AG04450 (cell line): Measurements from ENCODE around the gene FHIT. TPM values are rescaled to one million over a fixed set of nuclear protein-coding genes. Genes with fewer than 3 reads are reported as not detected.

Experiments used
- CTCF ChIA-PET: fragments of 300-600, 350-600 bp; formaldehyde crosslinking; extraction: SDS; loops from one replicate; lab custom pipeline; 2022; ENCODE audit warnings: antibody characterized with exemption, inconsistent platforms; lab: Charles Lee
- POLR2A ChIA-PET: fragments of 350-600 bp; formaldehyde crosslinking; extraction: SDS; loops from one replicate; lab custom pipeline; 2021; ENCODE audit warnings: antibody characterized with exemption, inconsistent platforms; lab: Yijun Ruan, JAX
- DNase-seq: peaks from one replicate; pipeline ENCODE4 v3.0.0-alpha.2; 2011; ENCODE audit warnings: low read depth, low spot score
- H3K27ac ChIP-seq: one replicate; pipeline ENCODE4 v1.5.1; 2012; ENCODE audit warnings: low read depth, low read length, control low read depth
- H3K27me3 ChIP-seq: one replicate; pipeline ENCODE4 v1.6.0; 2012; ENCODE audit warnings: low read length; ENCODE audit not compliant: control insufficient read depth, insufficient read depth
- H3K4me3 ChIP-seq: 2 replicates; pipeline ENCODE4 v1.5.1; 2011; ENCODE audit warnings: mild to moderate bottlenecking, low read depth, low read length, control low read depth
- H3K9me3 ChIP-seq: 2 replicates; pipeline ENCODE4 v1.5.1; 2012; ENCODE audit warnings: low read length; ENCODE audit not compliant: control insufficient read depth, insufficient read depth
- CTCF ChIP-seq: IDR thresholded peaks from 2 replicates; pipeline ENCODE4 v1.5.1; 2011; ENCODE audit warnings: low read depth, low read length, control low read depth, inconsistent platforms
- polyA plus RNA-seq: library from polyadenylated mRNA; depleted of rRNA; stranded (reverse); fragments of >200 nt; gene quantifications from 2 replicates; pipeline ENCODE4 v1.2.3, GENCODE V29; 2011

The FHIT gene
- polyA plus RNA-seq, 1 experiment: 0.17 TPM

DNA sequence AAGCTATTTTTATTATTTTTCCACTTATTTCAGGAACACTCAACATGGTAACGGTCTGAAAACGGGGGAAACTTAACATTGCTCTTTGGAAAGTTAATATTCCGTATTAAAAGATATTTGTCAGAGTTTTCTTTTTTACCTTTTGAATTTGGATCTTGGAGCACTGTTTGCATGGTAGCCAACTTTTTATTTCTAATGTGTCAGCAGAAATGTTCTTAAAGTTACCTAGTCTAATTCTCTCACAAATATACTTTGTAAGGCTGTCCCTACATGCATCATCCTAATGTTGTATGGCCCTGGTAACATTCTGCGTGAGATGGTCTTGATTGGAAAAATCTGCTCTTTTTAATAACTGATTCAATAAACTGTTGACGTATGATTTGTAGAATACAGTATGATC lies 719.5 kb downstream of the FHIT start:
- ChIA-PET POLR2A (no interaction called here), CTCF (no interaction called here)
- Histone ChIP-seq H3K4me3 (no peak overlapping the region), H3K27me3 (no peaks in the 10 kb centered on the region), H3K9me3 (no peaks in the 10 kb centered on the region), H3K27ac (no peak overlapping the region)
- no peak for TF ChIP-seq CTCF
- DNase-seq: no peak

- POLR2A ChIA-PET: no interaction called here
- Histone ChIP-seq H3K9me3 (no peaks in the 10 kb centered on the region), H3K27ac (no peak overlapping the region), H3K27me3 (no peaks in the 10 kb centered on the region), H3K4me3 (no peak overlapping the region)
- TF ChIP-seq CTCF: no peak
- DNase-seq: no peak
- CTCF ChIA-PET: interaction anchor here (0.9 kb wide), 1 partner anchor 1869 kb away, joined by 3 read pairs; no protein-coding TSS in a partner anchor
Measured at GRCh38 chr3:60528651-60529050, 722.6 kb downstream of the FHIT start.

DNA sequence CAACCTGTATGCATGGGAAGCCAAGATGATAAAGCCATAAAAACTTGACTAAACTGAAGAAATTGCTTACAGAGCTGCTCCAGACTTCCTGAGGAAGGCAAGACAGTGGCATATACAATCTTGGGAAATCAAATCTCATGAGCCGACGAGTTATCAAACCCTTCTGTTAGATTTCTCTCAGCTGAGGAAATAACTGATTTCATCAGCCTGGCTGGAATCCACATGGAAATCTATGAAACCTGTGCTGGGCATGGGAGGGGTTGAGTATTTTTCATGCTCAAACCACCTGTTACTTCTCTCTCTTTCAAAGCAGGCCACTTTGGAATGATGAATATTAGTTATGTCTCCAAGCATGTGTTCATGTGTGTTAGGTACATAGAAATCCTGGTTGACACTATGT lies 727.7 kb downstream of the FHIT start:
- Histone ChIP-seq H3K27ac (no peak overlapping the region), H3K9me3 (no peaks in the 10 kb centered on the region), H3K4me3 (no peak overlapping the region), H3K27me3 (no peaks in the 10 kb centered on the region)
- ChIA-PET POLR2A (no interaction called here), CTCF (no interaction called here)
- no peak for DNase-seq
- no peak for TF ChIP-seq CTCF

DNA sequence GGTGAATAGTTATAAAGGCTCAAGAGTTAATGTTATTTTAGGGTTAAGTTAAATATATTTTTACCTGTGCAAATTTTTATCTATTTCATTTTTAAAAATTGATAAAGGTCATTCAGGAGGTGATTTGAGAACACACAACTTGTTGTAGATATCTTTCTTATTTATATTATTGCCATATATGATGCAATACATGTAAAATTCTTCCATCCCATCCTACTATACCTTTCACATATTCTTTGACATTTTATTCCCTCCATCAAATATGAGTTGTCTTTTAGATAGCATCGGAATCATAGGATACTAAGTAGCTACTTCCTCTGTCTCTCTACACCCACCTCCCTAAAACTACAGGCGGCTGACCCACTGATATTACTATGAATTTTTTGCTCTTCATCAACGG lies 734.1 kb downstream of the FHIT start:
- Histone ChIP-seq H3K27me3 (no peaks in the 10 kb centered on the region), H3K9me3 (no peaks in the 10 kb centered on the region), H3K27ac (no peak overlapping the region), H3K4me3 (no peak overlapping the region)
- TF ChIP-seq CTCF: no peak
- ChIA-PET POLR2A (no interaction called here), CTCF (interaction anchor here (0.6 kb wide), 1 partner anchor 402 kb away, joined by 3 read pairs; no protein-coding TSS in a partner anchor)
- DNase-seq: no peak

GRCh38 chr3:60514866-60515265 lies 736.4 kb downstream of the FHIT start:
- Histone ChIP-seq H3K27ac (no peak overlapping the region), H3K27me3 (no peaks in the 10 kb centered on the region), H3K4me3 (no peak overlapping the region), H3K9me3 (no peaks in the 10 kb centered on the region)
- ChIA-PET POLR2A (no interaction called here), CTCF (interaction anchor here (0.6 kb wide), 1 partner anchor 83 kb away, joined by 3 read pairs; no protein-coding TSS in a partner anchor)
- no peak for DNase-seq
- no peak for TF ChIP-seq CTCF
